Measurements from ENCODE around the gene STK38L. TPM values are rescaled to one million over a fixed set of nuclear protein-coding genes. Genes with fewer than 3 reads are reported as not detected.

The STK38L gene
- total RNA-seq, 2 donors from 2014 or later: 17.5 to 28.0 TPM

DNA sequence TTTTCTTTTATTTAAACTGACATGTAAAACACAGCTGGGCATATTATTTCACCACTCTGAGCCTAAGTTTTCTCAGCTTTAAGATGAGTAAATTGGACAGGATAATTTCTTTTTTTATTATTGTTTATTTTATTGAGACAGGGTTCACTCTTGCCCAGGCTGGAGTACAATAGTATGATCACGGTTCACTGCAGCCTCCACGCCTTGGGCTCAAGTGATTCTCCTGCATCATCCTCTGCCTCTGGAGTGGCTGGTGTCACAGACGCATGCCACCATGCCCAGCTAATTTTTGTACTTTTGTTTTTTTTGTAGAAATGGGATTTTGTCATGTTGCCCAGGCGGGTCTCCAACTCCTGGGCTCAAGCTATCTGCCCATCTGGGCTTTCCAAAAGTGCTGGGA, 101.3 kb downstream of the STK38L start:
- Histone ChIP-seq H3K9me3 (no peaks in the 10 kb centered on the region), H3K4me1 (no peaks in the 10 kb centered on the region), H3K4me3 (no peak overlapping the region), H3K36me3 (replicated peaks in 1 of 2; ENCODE audit: insufficient read depth in 1 of 2, low read depth in 2 of 2) (no peaks in the 10 kb centered on the region), H3K27me3 (no peaks in the 10 kb centered on the region), H3K27ac (no peak overlapping the region)
- WGBS, 2 donors: 93 to 94% methylated on average over 4 of the region's 4 CpGs
- TF ChIP-seq, protein P1, sequence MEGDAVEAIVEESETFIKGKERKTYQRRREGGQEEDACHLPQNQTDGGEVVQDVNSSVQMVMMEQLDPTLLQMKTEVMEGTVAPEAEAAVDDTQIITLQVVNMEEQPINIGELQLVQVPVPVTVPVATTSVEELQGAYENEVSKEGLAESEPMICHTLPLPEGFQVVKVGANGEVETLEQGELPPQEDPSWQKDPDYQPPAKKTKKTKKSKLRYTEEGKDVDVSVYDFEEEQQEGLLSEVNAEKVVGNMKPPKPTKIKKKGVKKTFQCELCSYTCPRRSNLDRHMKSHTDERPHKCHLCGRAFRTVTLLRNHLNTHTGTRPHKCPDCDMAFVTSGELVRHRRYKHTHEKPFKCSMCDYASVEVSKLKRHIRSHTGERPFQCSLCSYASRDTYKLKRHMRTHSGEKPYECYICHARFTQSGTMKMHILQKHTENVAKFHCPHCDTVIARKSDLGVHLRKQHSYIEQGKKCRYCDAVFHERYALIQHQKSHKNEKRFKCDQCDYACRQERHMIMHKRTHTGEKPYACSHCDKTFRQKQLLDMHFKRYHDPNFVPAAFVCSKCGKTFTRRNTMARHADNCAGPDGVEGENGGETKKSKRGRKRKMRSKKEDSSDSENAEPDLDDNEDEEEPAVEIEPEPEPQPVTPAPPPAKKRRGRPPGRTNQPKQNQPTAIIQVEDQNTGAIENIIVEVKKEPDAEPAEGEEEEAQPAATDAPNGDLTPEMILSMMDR (IDR thresholded peaks at IDR 0.05): no peak
- TF ChIP-seq POLR2A (IDR thresholded peaks at IDR 0.05): no peak
- intact Hi-C loops (cut with DNase I): no loop called here
- no peak for ATAC-seq
- no peak for DNase-seq

DNA sequence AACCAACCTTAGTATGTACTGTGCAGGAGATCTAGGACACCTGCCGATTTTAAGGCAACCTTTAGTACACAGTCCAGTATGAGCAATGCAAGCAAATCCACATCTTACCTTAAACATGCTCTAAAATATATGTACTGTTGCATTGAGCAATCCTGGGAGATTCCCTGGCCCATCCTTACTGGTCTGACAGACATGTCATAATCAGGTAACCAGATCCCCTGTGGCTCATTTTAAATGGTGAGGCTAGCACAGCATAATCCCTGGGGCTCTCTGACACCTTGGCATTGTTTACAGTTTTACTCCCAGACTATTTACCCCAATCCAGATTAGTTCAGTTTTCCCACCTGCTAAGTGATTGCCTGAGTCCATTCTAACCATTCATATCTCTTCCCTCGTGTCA, 103.7 kb downstream of the STK38L start:
- Histone ChIP-seq H3K27ac (no peak overlapping the region), H3K36me3 (replicated peaks in 1 of 2; ENCODE audit: insufficient read depth in 1 of 2, low read depth in 2 of 2) (no peaks in the 10 kb centered on the region), H3K4me1 (no peaks in the 10 kb centered on the region), H3K9me3 (no peaks in the 10 kb centered on the region), H3K4me3 (no peak overlapping the region), H3K27me3 (no peaks in the 10 kb centered on the region)
- no peak for TF ChIP-seq POLR2A (IDR thresholded peaks at IDR 0.05)
- TF ChIP-seq, protein P1 (IDR thresholded peaks at IDR 0.05): no peak
- ATAC-seq (no peak), DNase-seq (no peak)
- 46 to 57% methylated on average over 2 of the region's 2 CpGs for WGBS, 2 donors
- intact Hi-C loops (cut with DNase I): no loop called here

DNA sequence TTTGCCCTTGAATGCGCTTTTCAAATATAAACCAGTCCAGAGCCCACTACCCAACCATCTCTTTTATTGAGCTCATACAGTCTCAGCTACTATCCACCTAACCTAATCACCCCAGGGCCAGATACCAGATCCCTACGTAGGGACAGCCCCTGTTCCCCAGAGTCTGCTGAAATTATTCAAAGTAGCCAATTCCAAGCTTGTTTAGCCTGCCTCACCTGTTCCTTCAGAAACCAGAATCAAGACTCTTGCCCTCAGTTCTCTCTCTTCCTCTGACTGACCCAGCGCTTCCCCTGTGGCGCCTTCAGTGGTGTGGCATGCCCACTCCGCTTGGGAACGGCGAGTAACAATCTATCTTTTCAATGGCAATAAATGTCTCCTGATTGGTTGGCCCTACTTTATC, 107.4 kb downstream of the STK38L start:
- TF ChIP-seq, protein P1 (IDR thresholded peaks at IDR 0.05): no peak
- no peak for TF ChIP-seq POLR2A (IDR thresholded peaks at IDR 0.05)
- ATAC-seq (no peak), DNase-seq (no peak)
- no peaks in the 10 kb centered on the region for H3K36me3 ChIP-seq (replicated peaks in 1 of 2; ENCODE audit: insufficient read depth in 1 of 2, low read depth in 2 of 2)
- H3K27me3 ChIP-seq: no peaks in the 10 kb centered on the region
- no peaks in the 10 kb centered on the region for H3K4me1 ChIP-seq
- no peak overlapping the region for H3K4me3 ChIP-seq
- no peak overlapping the region for H3K27ac ChIP-seq
- intact Hi-C loops (cut with DNase I): no loop called here
- 97 to 98% methylated on average over 7 of the region's 7 CpGs for WGBS, 2 donors
- H3K9me3 ChIP-seq: no peaks in the 10 kb centered on the region

DNA sequence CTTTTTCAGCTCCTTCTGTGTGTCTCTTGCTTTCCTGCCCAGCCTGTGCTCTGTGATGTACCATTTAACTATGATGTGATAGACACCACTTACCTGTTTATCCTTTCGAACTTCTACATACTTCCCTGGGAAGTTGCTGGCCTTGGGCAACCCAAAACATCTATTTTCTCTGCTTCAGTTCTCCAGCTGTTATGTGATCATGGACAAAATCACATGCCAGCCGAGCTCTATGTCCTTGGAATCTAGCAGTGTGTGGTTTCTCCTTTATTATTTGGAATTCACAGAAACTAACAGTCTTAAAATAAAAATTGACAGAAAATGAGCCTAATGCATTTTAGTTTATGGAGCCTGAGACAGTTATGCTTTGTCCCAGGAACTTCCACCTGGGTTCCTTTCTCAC, 111.4 kb downstream of the STK38L start:
- 73 to 87% methylated on average over 2 of the region's 2 CpGs for WGBS, 2 donors

DNA sequence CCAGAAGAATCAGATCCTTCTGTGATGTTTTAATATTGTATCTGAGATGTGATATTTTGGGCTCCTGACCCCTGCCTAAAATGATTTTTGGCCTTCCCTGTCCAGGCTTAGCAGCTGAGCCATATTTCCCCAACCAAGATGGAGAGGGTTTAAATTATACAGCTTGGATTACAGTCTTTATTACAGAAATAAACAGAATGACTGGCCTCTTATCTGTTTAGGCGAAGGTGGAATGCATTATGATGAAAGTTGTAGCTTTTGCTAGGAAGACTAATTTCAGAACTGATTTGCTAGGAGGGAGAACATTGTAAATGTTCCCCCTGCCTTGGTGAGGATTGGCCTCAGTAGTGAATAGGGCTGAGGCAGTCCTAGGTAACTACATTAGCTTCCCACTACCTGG, 111.9 kb downstream of the STK38L start:
- ATAC-seq (no peak), DNase-seq (no peak)
- Histone ChIP-seq H3K4me1 (no peaks in the 10 kb centered on the region), H3K9me3 (no peaks in the 10 kb centered on the region), H3K27ac (no peak overlapping the region), H3K4me3 (no peak overlapping the region), H3K27me3 (no peaks in the 10 kb centered on the region), H3K36me3 (replicated peaks in 1 of 2; ENCODE audit: insufficient read depth in 1 of 2, low read depth in 2 of 2) (no peaks in the 10 kb centered on the region)
- TF ChIP-seq, protein P1 (IDR thresholded peaks at IDR 0.05): no peak
- no peak for TF ChIP-seq POLR2A (IDR thresholded peaks at IDR 0.05)
- intact Hi-C loops (cut with DNase I): no loop called here
- 89 to 94% methylated on average over 1 of the region's 1 CpG for WGBS, 2 donors

More for the DNA sequence above, 111.4 kb downstream of the STK38L start:
- Histone ChIP-seq H3K4me1 (no peaks in the 10 kb centered on the region), H3K27ac (no peak overlapping the region), H3K4me3 (no peak overlapping the region), H3K9me3 (no peaks in the 10 kb centered on the region), H3K27me3 (no peaks in the 10 kb centered on the region), H3K36me3 (replicated peaks in 1 of 2; ENCODE audit: insufficient read depth in 1 of 2, low read depth in 2 of 2) (no peaks in the 10 kb centered on the region)
- TF ChIP-seq POLR2A (IDR thresholded peaks at IDR 0.05): no peak
- TF ChIP-seq, protein P1 (IDR thresholded peaks at IDR 0.05): no peak
- intact Hi-C loops (cut with DNase I): no loop called here
- ATAC-seq (no peak), DNase-seq (no peak)
